Endothelial cell of umbilical vein (primary cell): ENCODE results near the gene FRMD5.

Experiments
- EZH2 ChIP-seq: IDR thresholded peaks from 2 replicates; pipeline ENCODE4 v1.6.1; 2012; ENCODE audit warnings: borderline replicate concordance, low read depth, mild to moderate bottlenecking, moderate library complexity, low read length, inconsistent platforms; ENCODE audit not compliant: severe bottlenecking
- FOS ChIP-seq: IDR thresholded peaks from 2 replicates; pipeline ENCODE4 v1.6.1; 2011; ENCODE audit warnings: mild to moderate bottlenecking, low read length, moderate library complexity, borderline replicate concordance; ENCODE audit not compliant: insufficient read depth
- MAX ChIP-seq: IDR thresholded peaks from 2 replicates; pipeline ENCODE4 v1.6.1; 2011; ENCODE audit not compliant: insufficient read depth, insufficient read length
- MYC ChIP-seq: IDR thresholded peaks from one replicate; pipeline ENCODE4 v1.6.1; 2011; ENCODE audit warnings: mild to moderate bottlenecking, low read depth, low read length
- POLR2A ChIP-seq: IDR thresholded peaks from 2 replicates; pipeline ENCODE4 v1.6.1; 2012; ENCODE audit warnings: low read depth, mild to moderate bottlenecking, control low read depth, low read length
- POLR2AphosphoS5 ChIP-seq: IDR thresholded peaks from 2 replicates; pipeline ENCODE4 v1.6.1; 2012; ENCODE audit warnings: low read depth, mild to moderate bottlenecking, control low read depth, low read length, moderate library complexity; ENCODE audit not compliant: insufficient read depth
- TF ChIP-seq, protein P1 (sequence below), 2 donors: IDR thresholded peaks; 1 replicate in 1 of 2; 2 replicates in 1 of 2; pipeline ENCODE4 v1.5.1; 2011; ENCODE audit warnings: low read length in 2 of 2, mild to moderate bottlenecking in 2 of 2, moderate library complexity in 2 of 2, control low read depth in 1 of 2, inconsistent platforms in 1 of 2, low read depth in 1 of 2; ENCODE audit not compliant: insufficient read depth in 1 of 2; ENCODE audit errors: extremely low read depth in 1 of 2

- TF ChIP-seq MAX (no peak), POLR2A (no peak), EZH2 (no peak), POLR2AphosphoS5 (no peak), FOS (no peak), MYC (no peak)
- TF ChIP-seq, protein P1, sequence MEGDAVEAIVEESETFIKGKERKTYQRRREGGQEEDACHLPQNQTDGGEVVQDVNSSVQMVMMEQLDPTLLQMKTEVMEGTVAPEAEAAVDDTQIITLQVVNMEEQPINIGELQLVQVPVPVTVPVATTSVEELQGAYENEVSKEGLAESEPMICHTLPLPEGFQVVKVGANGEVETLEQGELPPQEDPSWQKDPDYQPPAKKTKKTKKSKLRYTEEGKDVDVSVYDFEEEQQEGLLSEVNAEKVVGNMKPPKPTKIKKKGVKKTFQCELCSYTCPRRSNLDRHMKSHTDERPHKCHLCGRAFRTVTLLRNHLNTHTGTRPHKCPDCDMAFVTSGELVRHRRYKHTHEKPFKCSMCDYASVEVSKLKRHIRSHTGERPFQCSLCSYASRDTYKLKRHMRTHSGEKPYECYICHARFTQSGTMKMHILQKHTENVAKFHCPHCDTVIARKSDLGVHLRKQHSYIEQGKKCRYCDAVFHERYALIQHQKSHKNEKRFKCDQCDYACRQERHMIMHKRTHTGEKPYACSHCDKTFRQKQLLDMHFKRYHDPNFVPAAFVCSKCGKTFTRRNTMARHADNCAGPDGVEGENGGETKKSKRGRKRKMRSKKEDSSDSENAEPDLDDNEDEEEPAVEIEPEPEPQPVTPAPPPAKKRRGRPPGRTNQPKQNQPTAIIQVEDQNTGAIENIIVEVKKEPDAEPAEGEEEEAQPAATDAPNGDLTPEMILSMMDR (IDR thresholded peaks at IDR 0.05; ENCODE audit: extremely low read depth in 1 of 2, insufficient read depth in 1 of 2, low read depth in 1 of 2, low read length in 2 of 2): no peak
These were observed 293.6 kb downstream of the FRMD5 start for GRCh38 chr15:43901495-43901894.
